Measurements from ENCODE around the gene SIX2. TPM values are rescaled to one million over a fixed set of nuclear protein-coding genes. Genes with fewer than 3 reads are reported as not detected.

The SIX2 gene
- total and polyA plus RNA-seq, 2 donors (not counting 3 experiments of a cell fraction or from before 2014, with no cell fraction given), result 0.24 to 0.54 TPM

DNA sequence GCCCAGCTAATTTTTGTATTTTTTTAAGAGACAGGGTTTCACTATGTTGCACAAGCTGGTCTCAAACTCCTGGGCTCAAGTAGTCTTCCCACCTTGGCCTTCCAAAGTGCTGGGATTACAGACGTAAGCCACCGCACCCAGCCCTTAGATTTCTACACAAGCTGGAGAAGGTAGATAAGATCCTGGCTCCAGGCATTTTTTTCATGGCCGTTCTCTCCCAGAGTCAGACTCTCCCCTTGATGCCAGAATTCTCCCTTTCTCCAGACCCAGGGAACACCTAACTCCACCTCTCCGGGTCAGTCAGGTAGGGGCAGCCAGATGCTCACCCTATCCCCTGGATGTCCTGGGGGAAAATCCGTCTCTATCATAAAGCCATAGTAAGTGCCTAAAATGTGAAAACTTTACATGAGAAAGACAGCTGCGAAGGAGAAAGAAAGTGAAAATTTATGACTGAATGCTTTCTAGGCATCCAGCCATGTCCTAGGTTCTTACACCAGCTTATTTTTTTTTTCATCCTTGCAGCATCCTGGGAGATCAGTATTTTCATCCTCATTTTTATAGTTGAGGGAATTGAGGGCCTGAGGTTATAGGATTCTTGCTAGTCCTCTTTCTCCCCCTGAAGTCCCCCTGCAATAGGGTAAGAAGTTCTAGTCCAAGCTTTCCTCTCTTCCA is 51.5 kb downstream of the SIX2 start:
- no peak overlapping the region for H3K4me2 ChIP-seq (ENCODE audit: insufficient read depth, low read length)
- H3K9me1 ChIP-seq (replicated peaks; ENCODE audit: control insufficient read depth, extremely low read depth, insufficient read depth, low read length), result no peaks in the 10 kb centered on the region
- TF ChIP-seq EZH2 (IDR thresholded peaks at IDR 0.05; ENCODE audit: borderline replicate concordance, low read depth, low read length, severe bottlenecking), result no peak
- no peak for TF ChIP-seq FOS (IDR thresholded peaks at IDR 0.05; ENCODE audit: borderline replicate concordance, insufficient read depth, low read length)
- TF ChIP-seq, protein P1, sequence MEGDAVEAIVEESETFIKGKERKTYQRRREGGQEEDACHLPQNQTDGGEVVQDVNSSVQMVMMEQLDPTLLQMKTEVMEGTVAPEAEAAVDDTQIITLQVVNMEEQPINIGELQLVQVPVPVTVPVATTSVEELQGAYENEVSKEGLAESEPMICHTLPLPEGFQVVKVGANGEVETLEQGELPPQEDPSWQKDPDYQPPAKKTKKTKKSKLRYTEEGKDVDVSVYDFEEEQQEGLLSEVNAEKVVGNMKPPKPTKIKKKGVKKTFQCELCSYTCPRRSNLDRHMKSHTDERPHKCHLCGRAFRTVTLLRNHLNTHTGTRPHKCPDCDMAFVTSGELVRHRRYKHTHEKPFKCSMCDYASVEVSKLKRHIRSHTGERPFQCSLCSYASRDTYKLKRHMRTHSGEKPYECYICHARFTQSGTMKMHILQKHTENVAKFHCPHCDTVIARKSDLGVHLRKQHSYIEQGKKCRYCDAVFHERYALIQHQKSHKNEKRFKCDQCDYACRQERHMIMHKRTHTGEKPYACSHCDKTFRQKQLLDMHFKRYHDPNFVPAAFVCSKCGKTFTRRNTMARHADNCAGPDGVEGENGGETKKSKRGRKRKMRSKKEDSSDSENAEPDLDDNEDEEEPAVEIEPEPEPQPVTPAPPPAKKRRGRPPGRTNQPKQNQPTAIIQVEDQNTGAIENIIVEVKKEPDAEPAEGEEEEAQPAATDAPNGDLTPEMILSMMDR (IDR thresholded peaks at IDR 0.05; ENCODE audit: extremely low read depth in 1 of 2, insufficient read depth in 1 of 2, low read depth in 1 of 2, low read length in 2 of 2), result no peak
- TF ChIP-seq JUN (IDR thresholded peaks at IDR 0.05; ENCODE audit: borderline replicate concordance, insufficient read depth, insufficient read length, low read depth), result no peak
- TF ChIP-seq MYC (IDR thresholded peaks at IDR 0.05; ENCODE audit: low read depth, low read length), result no peak
- no peak for TF ChIP-seq POLR2A (IDR thresholded peaks at IDR 0.05; ENCODE audit: low read depth, low read length)
- TF ChIP-seq GATA2 (IDR thresholded peaks at IDR 0.05; ENCODE audit: insufficient read depth, insufficient read length, low read depth, low read length), result no peak
- TF ChIP-seq, protein P2, sequence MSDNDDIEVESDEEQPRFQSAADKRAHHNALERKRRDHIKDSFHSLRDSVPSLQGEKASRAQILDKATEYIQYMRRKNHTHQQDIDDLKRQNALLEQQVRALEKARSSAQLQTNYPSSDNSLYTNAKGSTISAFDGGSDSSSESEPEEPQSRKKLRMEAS (IDR thresholded peaks at IDR 0.05; ENCODE audit: insufficient read depth, insufficient read length), result no peak
- no peak for TF ChIP-seq POLR2AphosphoS5 (IDR thresholded peaks at IDR 0.05; ENCODE audit: insufficient read depth, low read depth, low read length)
- POLR2A ChIA-PET, result no interaction called here
- no peak overlapping the region for H3K27ac ChIP-seq (ENCODE audit: insufficient read depth, low read depth, low read length)
- intact Hi-C loops (cut with micrococcal nuclease) (loop anchor here (5.0 to 10.0 kb wide), 2 partner anchors 870 to 1083 kb away; no protein-coding TSS in a partner anchor), dilution Hi-C loops (cut with MboI; ENCODE audit: extremely low pct_ligation_motif_present, low sequenced_read_pairs) (no loop called here)
- H3K4me3 ChIP-seq (replicated peaks in 1 of 3; ENCODE audit: insufficient read depth in 1 of 3, low read depth in 1 of 3, low read length in 3 of 3), result no peak overlapping the region
- no peaks in the 10 kb centered on the region for H3K9me3 ChIP-seq (replicated peaks; ENCODE audit: control insufficient read depth, insufficient read depth, low read length)
- no peaks in the 10 kb centered on the region for H3K79me2 ChIP-seq (ENCODE audit: control insufficient read depth, insufficient read depth, low read length)
- no TSS peak for BruUV-seq (replicated peaks)
- CTCF ChIA-PET, result interaction anchor here (0.6 to 6.0 kb wide), 7 partner anchors 13 to 914 kb away, joined by 4 to 242 read pairs (median 5); no protein-coding TSS in a partner anchor
- H3K9ac ChIP-seq (replicated peaks; ENCODE audit: extremely low read depth, insufficient read depth, low read length), result no peak overlapping the region
- FAIRE-seq (no peak), DNase-seq (ENCODE audit: low read depth, low spot score) (no peak)
- H2AFZ ChIP-seq (ENCODE audit: low read depth, low read length), result no peak overlapping the region
- H4K20me1 ChIP-seq (replicated peaks; ENCODE audit: control insufficient read depth, extremely low read depth, insufficient read depth, low read length), result no peaks in the 10 kb centered on the region
- no peaks in the 10 kb centered on the region for H3K36me3 ChIP-seq (ENCODE audit: control insufficient read depth in 2 of 2, extremely low read depth in 1 of 2, insufficient read depth in 2 of 2, low read length in 2 of 2)
- H3K27me3 ChIP-seq (ENCODE audit: control insufficient read depth in 2 of 2, insufficient read depth in 2 of 2, low read length in 2 of 2), result peaks cover 38 to 40% of the 10 kb centered on the region in 2 experiments
- H3K4me1 ChIP-seq (ENCODE audit: control insufficient read depth, extremely low read depth, insufficient read depth, low read length), result peaks cover 11% of the 10 kb centered on the region

All from endothelial cell of umbilical vein (primary cell).